ENCODE data around the gene PANX2. TPM values are rescaled to one million over a fixed set of nuclear protein-coding genes. Genes with fewer than 3 reads are reported as not detected.

The PANX2 gene
- total and polyA plus RNA-seq, 4 donors: 0.39 to 14.8 (median 1.5) TPM

DNA sequence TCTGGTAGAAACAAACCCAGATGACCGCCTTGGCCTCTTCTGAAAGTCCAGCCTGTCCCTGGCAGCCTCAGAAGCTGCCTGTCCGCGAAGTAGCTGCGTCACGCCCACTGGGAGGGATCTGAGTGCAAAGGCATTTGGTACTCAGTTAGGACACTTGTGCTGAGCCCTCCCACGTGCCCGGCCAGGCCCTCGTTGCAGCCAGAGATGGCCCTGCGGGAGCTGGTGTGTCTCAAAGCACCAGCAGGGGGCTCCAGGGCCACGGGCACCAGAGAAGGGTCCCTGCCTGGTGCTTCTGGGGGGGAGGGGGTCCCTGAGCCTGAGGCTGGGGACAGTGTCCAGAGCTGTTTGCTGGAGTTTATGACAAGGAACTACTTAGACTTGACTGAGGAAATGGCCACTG lies 36.1 kb downstream of the PANX2 start:
- Histone ChIP-seq H3K36me3 (ENCODE audit: control insufficient read depth in 4 of 4, insufficient read depth in 3 of 4, low read depth in 1 of 4, low read length in 3 of 4) (peaks cover 2 to 30% (median 16%) of the 10 kb centered on the region in 4 donors), H3K4me3 (ENCODE audit: low read depth in 1 of 3, low read length in 3 of 3) (peak overlapping the region in 1 of 3 donors; percentile 10), H3K9ac (ENCODE audit: low read depth in 1 of 2, low read length in 2 of 2) (peak overlapping the region in 1 of 2 donors; percentile 42), H3K27me3 (ENCODE audit: control insufficient read depth in 4 of 4, insufficient read depth in 4 of 4, low read length in 3 of 4) (no peaks in the 10 kb centered on the region), H3K27ac (ENCODE audit: low read depth in 1 of 2, low read length in 2 of 2) (peak overlapping the region; percentile 87 to 93), H3K9me3 (ENCODE audit: control insufficient read depth in 4 of 4, low read length in 3 of 4) (no peaks in the 10 kb centered on the region), H3K4me1 (ENCODE audit: control insufficient read depth in 4 of 4, insufficient read depth in 4 of 4, low read length in 3 of 4) (peaks cover 8 to 85% (median 54%) of the 10 kb centered on the region in 4 donors)
- 24% methylated on average over 10 of the region's 10 CpGs for WGBS
- TF ChIP-seq, protein P1, sequence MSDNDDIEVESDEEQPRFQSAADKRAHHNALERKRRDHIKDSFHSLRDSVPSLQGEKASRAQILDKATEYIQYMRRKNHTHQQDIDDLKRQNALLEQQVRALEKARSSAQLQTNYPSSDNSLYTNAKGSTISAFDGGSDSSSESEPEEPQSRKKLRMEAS (IDR thresholded peaks at IDR 0.05): no peak
- TF ChIP-seq, protein P2, sequence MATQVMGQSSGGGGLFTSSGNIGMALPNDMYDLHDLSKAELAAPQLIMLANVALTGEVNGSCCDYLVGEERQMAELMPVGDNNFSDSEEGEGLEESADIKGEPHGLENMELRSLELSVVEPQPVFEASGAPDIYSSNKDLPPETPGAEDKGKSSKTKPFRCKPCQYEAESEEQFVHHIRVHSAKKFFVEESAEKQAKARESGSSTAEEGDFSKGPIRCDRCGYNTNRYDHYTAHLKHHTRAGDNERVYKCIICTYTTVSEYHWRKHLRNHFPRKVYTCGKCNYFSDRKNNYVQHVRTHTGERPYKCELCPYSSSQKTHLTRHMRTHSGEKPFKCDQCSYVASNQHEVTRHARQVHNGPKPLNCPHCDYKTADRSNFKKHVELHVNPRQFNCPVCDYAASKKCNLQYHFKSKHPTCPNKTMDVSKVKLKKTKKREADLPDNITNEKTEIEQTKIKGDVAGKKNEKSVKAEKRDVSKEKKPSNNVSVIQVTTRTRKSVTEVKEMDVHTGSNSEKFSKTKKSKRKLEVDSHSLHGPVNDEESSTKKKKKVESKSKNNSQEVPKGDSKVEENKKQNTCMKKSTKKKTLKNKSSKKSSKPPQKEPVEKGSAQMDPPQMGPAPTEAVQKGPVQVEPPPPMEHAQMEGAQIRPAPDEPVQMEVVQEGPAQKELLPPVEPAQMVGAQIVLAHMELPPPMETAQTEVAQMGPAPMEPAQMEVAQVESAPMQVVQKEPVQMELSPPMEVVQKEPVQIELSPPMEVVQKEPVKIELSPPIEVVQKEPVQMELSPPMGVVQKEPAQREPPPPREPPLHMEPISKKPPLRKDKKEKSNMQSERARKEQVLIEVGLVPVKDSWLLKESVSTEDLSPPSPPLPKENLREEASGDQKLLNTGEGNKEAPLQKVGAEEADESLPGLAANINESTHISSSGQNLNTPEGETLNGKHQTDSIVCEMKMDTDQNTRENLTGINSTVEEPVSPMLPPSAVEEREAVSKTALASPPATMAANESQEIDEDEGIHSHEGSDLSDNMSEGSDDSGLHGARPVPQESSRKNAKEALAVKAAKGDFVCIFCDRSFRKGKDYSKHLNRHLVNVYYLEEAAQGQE (IDR thresholded peaks at IDR 0.05): peak; percentile 1
- TF ChIP-seq, protein P3, sequence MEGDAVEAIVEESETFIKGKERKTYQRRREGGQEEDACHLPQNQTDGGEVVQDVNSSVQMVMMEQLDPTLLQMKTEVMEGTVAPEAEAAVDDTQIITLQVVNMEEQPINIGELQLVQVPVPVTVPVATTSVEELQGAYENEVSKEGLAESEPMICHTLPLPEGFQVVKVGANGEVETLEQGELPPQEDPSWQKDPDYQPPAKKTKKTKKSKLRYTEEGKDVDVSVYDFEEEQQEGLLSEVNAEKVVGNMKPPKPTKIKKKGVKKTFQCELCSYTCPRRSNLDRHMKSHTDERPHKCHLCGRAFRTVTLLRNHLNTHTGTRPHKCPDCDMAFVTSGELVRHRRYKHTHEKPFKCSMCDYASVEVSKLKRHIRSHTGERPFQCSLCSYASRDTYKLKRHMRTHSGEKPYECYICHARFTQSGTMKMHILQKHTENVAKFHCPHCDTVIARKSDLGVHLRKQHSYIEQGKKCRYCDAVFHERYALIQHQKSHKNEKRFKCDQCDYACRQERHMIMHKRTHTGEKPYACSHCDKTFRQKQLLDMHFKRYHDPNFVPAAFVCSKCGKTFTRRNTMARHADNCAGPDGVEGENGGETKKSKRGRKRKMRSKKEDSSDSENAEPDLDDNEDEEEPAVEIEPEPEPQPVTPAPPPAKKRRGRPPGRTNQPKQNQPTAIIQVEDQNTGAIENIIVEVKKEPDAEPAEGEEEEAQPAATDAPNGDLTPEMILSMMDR (IDR thresholded peaks at IDR 0.05; ENCODE audit: low read depth, low read length, missing input control): peak; percentile 58
- peak; percentile 4 for TF ChIP-seq YY1 (IDR thresholded peaks at IDR 0.05)
- peak; percentile 52 to 69 for TF ChIP-seq RAD21 (IDR thresholded peaks at IDR 0.05)
- TF ChIP-seq GABPA (IDR thresholded peaks at IDR 0.05 in 1 of 2, conservative IDR thresholded peaks at IDR 0.05 in 1 of 2): no peak
- TF ChIP-seq HNF4A (conservative IDR thresholded peaks at IDR 0.05): no peak
- DNase-seq (ENCODE audit: low spot score): no peak

DNA sequence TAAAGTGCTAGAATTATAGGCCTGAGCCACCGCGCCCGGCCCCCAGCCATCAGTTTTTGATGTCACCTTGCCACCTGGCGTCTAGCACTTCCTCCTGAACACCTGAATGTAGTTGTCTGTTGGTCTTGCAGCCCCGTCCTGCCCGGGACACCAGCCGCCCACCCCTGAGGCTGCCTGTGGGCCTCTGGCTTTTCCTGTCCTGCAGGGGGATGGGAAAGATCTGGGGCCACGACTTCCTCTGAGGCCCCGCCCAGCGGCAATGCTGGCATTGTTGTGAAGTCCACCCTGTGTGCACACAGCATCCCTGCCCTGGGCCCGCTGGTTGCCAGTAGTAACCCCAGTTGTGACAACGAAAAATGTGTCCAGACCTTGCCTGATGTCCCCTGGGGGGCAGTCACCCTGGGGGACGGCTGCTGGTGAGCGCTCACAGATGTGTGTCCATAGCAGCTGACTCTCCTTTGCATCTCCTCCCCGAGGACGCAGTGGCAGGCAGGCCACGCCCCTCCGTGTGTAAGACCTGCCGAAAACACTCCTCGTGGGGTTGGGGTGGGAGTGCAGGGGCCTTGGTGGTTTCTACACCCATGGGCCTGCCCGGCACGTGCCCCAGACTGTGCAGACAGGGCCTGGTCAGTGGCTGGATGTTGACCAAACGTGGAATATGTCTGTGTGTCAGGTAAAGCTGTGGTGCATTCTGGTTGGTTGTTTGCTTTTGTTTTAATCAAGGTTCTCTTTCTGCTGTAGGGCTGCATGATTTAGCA lies 37.0 kb downstream of the PANX2 start:
- Histone ChIP-seq H3K9ac (ENCODE audit: low read depth in 1 of 2, low read length in 2 of 2) (no peak overlapping the region), H3K27ac (ENCODE audit: low read depth in 1 of 2, low read length in 2 of 2) (no peak overlapping the region), H3K4me1 (ENCODE audit: control insufficient read depth in 4 of 4, insufficient read depth in 4 of 4, low read length in 3 of 4) (peaks cover 8 to 76% (median 51%) of the 10 kb centered on the region in 4 donors), H3K9me3 (ENCODE audit: control insufficient read depth in 4 of 4, low read length in 3 of 4) (no peaks in the 10 kb centered on the region), H3K4me3 (ENCODE audit: low read depth in 1 of 3, low read length in 3 of 3) (no peak overlapping the region), H3K27me3 (ENCODE audit: control insufficient read depth in 4 of 4, insufficient read depth in 4 of 4, low read length in 3 of 4) (no peaks in the 10 kb centered on the region), H3K36me3 (ENCODE audit: control insufficient read depth in 4 of 4, insufficient read depth in 3 of 4, low read depth in 1 of 4, low read length in 3 of 4) (peaks cover 7 to 34% (median 19%) of the 10 kb centered on the region in 4 donors)
- TF ChIP-seq NR2F2 (IDR thresholded peaks at IDR 0.05) (no peak), JUND (IDR thresholded peaks at IDR 0.05) (no peak), FOXA2 (IDR thresholded peaks at IDR 0.05) (no peak), TAF1 (conservative IDR thresholded peaks at IDR 0.05) (no peak), FOXA1 (IDR thresholded peaks at IDR 0.05) (no peak), RXRA (IDR thresholded peaks at IDR 0.05) (no peak), RAD21 (IDR thresholded peaks at IDR 0.05) (no peak), YY1 (IDR thresholded peaks at IDR 0.05) (no peak), HNF4A (conservative IDR thresholded peaks at IDR 0.05) (no peak), HNF4G (IDR thresholded peaks at IDR 0.05) (no peak)
- TF ChIP-seq, protein P3 (IDR thresholded peaks at IDR 0.05; ENCODE audit: low read depth, low read length, missing input control): no peak
- TF ChIP-seq, protein P1 (IDR thresholded peaks at IDR 0.05): no peak
- TF ChIP-seq, protein P2 (IDR thresholded peaks at IDR 0.05): no peak
- 64% methylated on average over 23 of the region's 23 CpGs for WGBS
- DNase-seq (ENCODE audit: low spot score): no peak
